ENCODE data around the gene OR11H6.

OR11H6 gene

DNA sequence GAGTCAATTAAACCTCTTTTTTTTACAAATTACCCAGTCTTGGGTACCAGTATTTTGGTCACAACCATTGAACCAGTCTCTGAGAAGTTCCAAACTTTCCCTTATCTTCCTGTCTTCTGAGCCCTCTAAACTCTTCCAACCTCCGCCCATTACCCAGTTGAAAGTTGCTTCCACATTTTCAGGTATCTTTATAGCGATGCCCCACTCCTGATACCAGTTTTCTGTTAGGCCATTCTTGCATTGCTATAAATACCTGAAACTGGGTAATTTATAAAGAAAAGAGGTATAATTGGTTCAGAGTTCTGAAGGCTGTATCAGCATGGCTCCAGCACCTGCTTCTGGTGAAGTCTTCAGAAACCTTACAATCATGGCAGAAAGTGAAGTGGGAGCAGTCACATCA, 50.6 kb downstream of the OR11H6 start:
- DNase-seq, result no peak
